Mucosa of descending colon (tissue), 3 donors: ENCODE results near the gene C11orf65. TPM values are rescaled to one million over a fixed set of nuclear protein-coding genes. Genes with fewer than 3 reads are reported as not detected.
"Not testable (repeated sequence)": the region's sequence is repeated elsewhere in the genome, so short reads cannot be mapped to it uniquely, and the experiment has no call there.

Experiments
- ATAC-seq: fragments of 200-7000 bp; cut with Tn5 transposase; one replicate; pipeline ENCODE4 v1.9.1; 2020; ENCODE audit warnings: mild to moderate bottlenecking, moderate library complexity
- DNase-seq, 3 donors: peaks; one replicate each; pipeline ENCODE4 v3.0.0-alpha.2; 2020
- H3K36me3 ChIP-seq: fragments of 200-600 bp; one replicate; pipeline ENCODE4 v1.8.0; 2021; ENCODE audit warnings: low read depth, mild to moderate bottlenecking
- H3K4me1 ChIP-seq: fragments of 200-600 bp; one replicate; pipeline ENCODE4 v1.8.0; 2021; ENCODE audit warnings: low read depth, mild to moderate bottlenecking
- H3K4me3 ChIP-seq: fragments of 200-600 bp; one replicate; pipeline ENCODE4 v1.8.0; 2021; ENCODE audit warnings: mild to moderate bottlenecking
- H3K9me3 ChIP-seq: fragments of 200-600 bp; one replicate; pipeline ENCODE4 v1.8.0; 2021; ENCODE audit warnings: mild to moderate bottlenecking
- intact Hi-C, 2 donors: fragments of 100-400 bp; cut with DNase I in 1 of 2; cut with micrococcal nuclease in 1 of 2; formaldehyde crosslinking; loops; one replicate each; pipeline versions ENCODE4 v1.11.0 to v1.11.1; 2022; cut with DNase I, micrococcal nuclease
- total RNA-seq, 3 donors: library from RNA; stranded (reverse); fragmentation: NEBNext Ultra II Directional in 2 of 3; extraction: Animal tissue kit (Norgen Biotek cat#: 25700) in 2 of 3; gene quantifications; one replicate each; pipeline versions ENCODE4 v1.2.1 to v1.2.4, GENCODE V29; 2021 to 2023
- TF ChIP-seq, protein P1 (sequence below): fragments of 200-600 bp; IDR thresholded peaks from one replicate; pipeline ENCODE4 v1.8.0; 2022; ENCODE audit warnings: antibody characterized with exemption, mild to moderate bottlenecking
- donor health status: DM: no; HTN: no; CAD: no; lungs with moderate emphysema.
- donor health status: DM: no; HTN: no; CAD: no.
- donor health status: DM: no; HTN: yes; CAD: no.

Gene C11orf65
- total RNA-seq, 3 donors from 2014 or later: 0.31 to 1.3 (median 0.35) TPM

- Histone ChIP-seq H3K4me1 (peaks cover 3% of the 10 kb centered on the region), H3K4me3 (no peak overlapping the region), H3K36me3 (no peaks in the 10 kb centered on the region), H3K9me3 (no peaks in the 10 kb centered on the region)
- no peak for DNase-seq
- intact Hi-C loops: loop anchor here in 1 of 2 donors (5.0 kb wide), 1 partner anchor 246 kb away; the partner anchor contains the start of genes ATM and NPAT
- ATAC-seq: no peak
- TF ChIP-seq, protein P1, sequence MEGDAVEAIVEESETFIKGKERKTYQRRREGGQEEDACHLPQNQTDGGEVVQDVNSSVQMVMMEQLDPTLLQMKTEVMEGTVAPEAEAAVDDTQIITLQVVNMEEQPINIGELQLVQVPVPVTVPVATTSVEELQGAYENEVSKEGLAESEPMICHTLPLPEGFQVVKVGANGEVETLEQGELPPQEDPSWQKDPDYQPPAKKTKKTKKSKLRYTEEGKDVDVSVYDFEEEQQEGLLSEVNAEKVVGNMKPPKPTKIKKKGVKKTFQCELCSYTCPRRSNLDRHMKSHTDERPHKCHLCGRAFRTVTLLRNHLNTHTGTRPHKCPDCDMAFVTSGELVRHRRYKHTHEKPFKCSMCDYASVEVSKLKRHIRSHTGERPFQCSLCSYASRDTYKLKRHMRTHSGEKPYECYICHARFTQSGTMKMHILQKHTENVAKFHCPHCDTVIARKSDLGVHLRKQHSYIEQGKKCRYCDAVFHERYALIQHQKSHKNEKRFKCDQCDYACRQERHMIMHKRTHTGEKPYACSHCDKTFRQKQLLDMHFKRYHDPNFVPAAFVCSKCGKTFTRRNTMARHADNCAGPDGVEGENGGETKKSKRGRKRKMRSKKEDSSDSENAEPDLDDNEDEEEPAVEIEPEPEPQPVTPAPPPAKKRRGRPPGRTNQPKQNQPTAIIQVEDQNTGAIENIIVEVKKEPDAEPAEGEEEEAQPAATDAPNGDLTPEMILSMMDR: no peak
Observed at GRCh38 chr11:108468478-108468864, 1.1 kb upstream of the C11orf65 start.

GRCh38 chr11:108466405-108466804 lies 924 bp downstream of the C11orf65 start:
- H3K4me3 ChIP-seq: peak overlapping the region; percentile 29
- H3K36me3 ChIP-seq: no peaks in the 10 kb centered on the region
- intact Hi-C loops: loop anchor here in 1 of 2 donors (5.0 kb wide), 1 partner anchor 244 kb away; the partner anchor contains the start of genes ATM and NPAT
- peaks cover 3% of the 10 kb centered on the region for H3K4me1 ChIP-seq
- TF ChIP-seq, protein P1: no peak
- ATAC-seq (no peak), DNase-seq (peak in 2 of 3 donors; percentile 17 to 28)
- no peaks in the 10 kb centered on the region for H3K9me3 ChIP-seq

- no peak for ATAC-seq
- H3K36me3 ChIP-seq: no peaks in the 10 kb centered on the region
- intact Hi-C loops: no loop called here
- no peak for DNase-seq
- TF ChIP-seq, protein P1: no peak
- H3K4me3 ChIP-seq: no peak overlapping the region
- no peaks in the 10 kb centered on the region for H3K9me3 ChIP-seq
- no peaks in the 10 kb centered on the region for H3K4me1 ChIP-seq
Observed at GRCh38 chr11:108453207-108453835, 14.0 kb downstream of the C11orf65 start.

DNA sequence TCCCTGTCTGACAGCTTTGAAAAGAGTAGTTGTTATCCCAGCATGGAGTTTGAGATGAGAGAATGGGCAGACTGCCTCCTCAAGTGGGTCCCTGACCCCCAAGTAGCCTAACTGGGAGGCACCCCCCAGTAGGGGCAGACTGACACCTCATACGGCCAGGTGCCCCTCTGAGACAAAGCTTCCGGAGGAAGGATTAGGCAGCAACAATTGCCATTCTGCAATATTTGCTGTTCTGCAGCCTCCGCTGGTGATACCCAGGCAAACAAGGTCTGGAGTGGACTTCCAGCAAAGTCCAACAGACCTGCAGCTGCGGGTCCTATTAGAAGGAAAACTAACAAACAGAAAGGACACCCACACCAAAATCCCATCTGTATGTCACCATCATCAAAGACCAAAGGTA lies 25.9 kb downstream of the C11orf65 start:
- H3K4me1 ChIP-seq, H3K4me3 ChIP-seq, DNase-seq, intact Hi-C loops, H3K9me3 ChIP-seq, H3K36me3 ChIP-seq, ATAC-seq: not testable (repeated sequence)

DNA sequence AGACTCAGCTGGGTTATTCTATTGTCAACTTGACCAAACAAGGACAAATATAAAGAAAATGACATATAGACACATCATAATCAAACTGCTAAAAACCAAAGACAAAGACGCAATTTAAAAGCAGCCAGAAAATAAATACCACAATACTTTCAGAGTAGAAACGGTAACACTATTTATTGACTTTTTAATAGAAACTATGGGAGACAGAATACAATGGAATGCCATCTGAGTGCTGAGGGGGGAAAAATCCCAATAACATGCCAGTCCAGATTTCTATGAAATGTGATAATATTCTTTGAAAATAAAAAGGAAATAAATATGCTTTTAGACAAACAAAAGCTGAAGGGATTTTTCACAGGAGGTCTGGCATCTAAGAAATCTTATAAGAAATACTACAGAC lies 30.7 kb downstream of the C11orf65 start:
- no peak for DNase-seq

GRCh38 chr11:108435066-108435465 lies 32.3 kb downstream of the C11orf65 start:
- H3K36me3 ChIP-seq: no peaks in the 10 kb centered on the region
- no peak for DNase-seq
- no peak overlapping the region for H3K4me3 ChIP-seq
- H3K4me1 ChIP-seq: no peaks in the 10 kb centered on the region
- TF ChIP-seq, protein P1: no peak
- no peaks in the 10 kb centered on the region for H3K9me3 ChIP-seq
- no peak for ATAC-seq
- intact Hi-C loops: no loop called here

More for the DNA sequence above, 30.7 kb downstream of the C11orf65 start:
- no peak for ATAC-seq
- H3K4me1 ChIP-seq: no peaks in the 10 kb centered on the region
- H3K36me3 ChIP-seq: no peaks in the 10 kb centered on the region
- TF ChIP-seq, protein P1: no peak
- H3K9me3 ChIP-seq: no peaks in the 10 kb centered on the region
- H3K4me3 ChIP-seq: no peak overlapping the region
- intact Hi-C loops: no loop called here
